Body of pancreas (tissue), 4 donors: ENCODE results near the gene PSMG3. TPM values are rescaled to one million over a fixed set of nuclear protein-coding genes. Genes with fewer than 3 reads are reported as not detected.

ENCODE experiments used
- ATAC-seq: fragments of 150-250 bp; one replicate; pipeline ENCODE4 v1.9.1; 2016
- DNase-seq, 4 donors: peaks; one replicate each; pipeline ENCODE4 v3.0.0-alpha.2; 2019
- H3K27ac ChIP-seq, 4 donors: fragments of 200-600 bp; sonication (generic); 1 replicate in 3 of 4; 2 replicates in 1 of 4; pipeline versions ENCODE4 v1.5.1 to v1.6.1; 2016 to 2019; ENCODE audit warnings: mild to moderate bottlenecking in 1 of 4, mixed read lengths in 1 of 4, moderate library complexity in 1 of 4
- H3K27me3 ChIP-seq, 2 donors: fragments of 200-600 bp; sonication (generic); one replicate each; pipeline ENCODE4 v1.6.0; 2016; ENCODE audit warnings: mild to moderate bottlenecking in 1 of 2
- H3K36me3 ChIP-seq, 2 donors: fragments of 200-600 bp; sonication (generic); replicated peaks in 1 of 2; 2 replicates each; pipeline ENCODE4 v1.5.1; 2016; ENCODE audit warnings: low read depth in 2 of 2; ENCODE audit not compliant: insufficient read depth in 1 of 2
- H3K4me1 ChIP-seq: fragments of 200-600 bp; sonication (generic); one replicate; pipeline ENCODE4 v1.6.0; 2016
- H3K4me3 ChIP-seq, 2 donors: fragments of 200-600 bp; sonication (generic); 1 replicate in 1 of 2; 2 replicates in 1 of 2; pipeline ENCODE4 v1.5.1; 2016 to 2019
- H3K9me3 ChIP-seq, 3 donors: fragments of 200-600 bp; sonication (generic); 1 replicate in 2 of 3; 2 replicates in 1 of 3; pipeline ENCODE4 v1.5.1; 2016
- CTCF ChIP-seq, 7 experiments: fragments of 450-650 bp in 4 of 7; fragments of 200-600 bp in 3 of 7; sonication (generic) in 3 of 7; IDR thresholded peaks; one replicate each; pipeline ENCODE4 v1.5.1; 2016 to 2019; ENCODE audit warnings: antibody characterized with exemption in 7 of 7
- POLR2A ChIP-seq, 3 donors: fragments of 450-650 bp; IDR thresholded peaks; one replicate each; pipeline ENCODE4 v1.6.1; 2016; ENCODE audit warnings: antibody characterized with exemption in 3 of 3, mild to moderate bottlenecking in 2 of 3
- WGBS, 2 donors: methylation state at CpG; one replicate each; pipeline ENCODE4 v1.1.5; 2017; 5-methylcytosine and 5-hydroxymethylcytosine counted together
- intact Hi-C: fragments of 100-400 bp; cut with DNase I; formaldehyde crosslinking; loops from one replicate; pipeline ENCODE4 v1.15.1; 2023
- total RNA-seq, 2 donors: library from RNA; depleted of rRNA; stranded (reverse); fragments of >200 nt; gene quantifications; one replicate each; pipeline ENCODE4 v1.1.0, GENCODE V29; 2016

Gene PSMG3
- total RNA-seq, 2 donors from 2014 or later: 34.0 to 39.6 TPM

DNA sequence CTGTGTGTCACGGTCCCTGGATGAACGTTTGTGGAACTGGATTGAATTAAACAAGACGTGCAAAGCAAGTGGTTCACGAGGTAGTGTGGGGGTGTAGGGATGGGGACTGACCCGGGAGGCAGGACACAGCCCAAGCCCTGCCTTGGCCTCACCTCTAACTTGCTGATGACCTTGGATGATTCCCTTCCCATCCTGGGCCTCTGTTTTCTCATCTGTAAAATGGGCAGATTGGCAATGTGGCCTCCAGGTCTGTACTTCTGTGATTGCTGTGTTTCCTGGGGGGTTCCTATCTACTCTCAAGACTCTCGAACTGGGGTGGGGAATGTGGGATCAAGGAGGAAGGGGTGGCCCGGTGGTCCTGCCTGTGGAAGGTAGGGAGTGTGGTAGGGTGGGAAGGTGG, 6.0 kb upstream of the PSMG3 start:
- TF ChIP-seq CTCF (IDR thresholded peaks at IDR 0.05) (no peak), POLR2A (IDR thresholded peaks at IDR 0.05) (peak in 1 of 3 donors; percentile 5)
- no peak for DNase-seq
- Histone ChIP-seq H3K36me3 (no peaks in the 10 kb centered on the region), H3K27me3 (no peaks in the 10 kb centered on the region), H3K9me3 (no peaks in the 10 kb centered on the region), H3K4me1 (peaks cover 18% of the 10 kb centered on the region), H3K4me3 (no peak overlapping the region), H3K27ac (no peak overlapping the region)
- intact Hi-C loops: no loop called here
- ATAC-seq: no peak
- 77 to 84% methylated on average over 7 of the region's 7 CpGs for WGBS, 2 donors

DNA sequence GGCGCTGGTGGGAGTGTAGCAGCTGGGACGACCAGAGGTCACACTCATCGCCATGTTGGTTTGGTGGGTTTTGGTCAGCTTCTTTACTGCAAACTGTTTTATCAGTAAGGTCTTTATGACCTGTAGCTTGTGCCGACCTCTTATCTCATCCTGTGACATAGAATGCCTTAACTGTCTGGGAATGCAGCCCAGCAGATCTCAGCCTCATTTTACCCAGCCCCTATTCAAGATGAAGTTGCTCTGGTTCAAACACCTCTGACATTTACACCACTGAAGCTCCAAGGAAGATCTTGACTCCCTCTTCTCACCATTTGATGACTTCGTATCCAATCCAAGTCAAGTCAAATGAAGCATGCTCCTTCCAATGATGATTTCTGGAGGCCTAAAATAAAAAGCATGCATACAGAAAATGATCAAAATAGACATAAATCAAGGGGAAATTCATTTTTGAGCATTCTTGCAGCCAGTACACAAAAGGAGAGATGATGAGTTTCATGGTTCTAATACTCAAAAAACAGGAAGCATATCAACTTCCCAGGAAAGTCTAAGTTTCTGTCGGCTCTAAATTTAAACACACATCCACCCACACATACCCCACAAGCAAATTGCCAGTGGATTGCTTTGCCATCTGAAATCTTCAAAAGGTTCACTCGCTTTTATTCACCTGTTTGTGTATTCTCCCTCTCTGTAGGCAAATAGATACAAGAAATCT, 2.4 kb upstream of the PSMG3 start:
- DNase-seq (no peak), ATAC-seq (no peak)
- H3K36me3 ChIP-seq: peaks cover 0 to 1% of the 10 kb centered on the region in 2 donors
- no peaks in the 10 kb centered on the region for H3K27me3 ChIP-seq
- no peak overlapping the region for H3K27ac ChIP-seq
- H3K9me3 ChIP-seq: no peaks in the 10 kb centered on the region
- peaks cover 25% of the 10 kb centered on the region for H3K4me1 ChIP-seq
- no peak overlapping the region for H3K4me3 ChIP-seq
- WGBS, 2 donors: 60 to 68% methylated on average over 7 of the region's 7 CpGs
- intact Hi-C loops: no loop called here
- TF ChIP-seq POLR2A (IDR thresholded peaks at IDR 0.05): no peak
- TF ChIP-seq CTCF (IDR thresholded peaks at IDR 0.05): no peak

GRCh38 chr7:1569440-1569832, 396 bp downstream of the PSMG3 start:
- peaks cover 0 to 1% of the 10 kb centered on the region in 2 donors for H3K36me3 ChIP-seq
- ATAC-seq (peak; percentile 19), DNase-seq (no peak)
- H3K4me1 ChIP-seq: peaks cover 25% of the 10 kb centered on the region
- intact Hi-C loops: no loop called here
- H3K9me3 ChIP-seq: no peaks in the 10 kb centered on the region
- no peak for TF ChIP-seq CTCF (IDR thresholded peaks at IDR 0.05)
- no peak for TF ChIP-seq POLR2A (IDR thresholded peaks at IDR 0.05)
- no peaks in the 10 kb centered on the region for H3K27me3 ChIP-seq
- peak overlapping the region; percentile 45 to 95 (median 86) for H3K27ac ChIP-seq
- H3K4me3 ChIP-seq: peak overlapping the region; percentile 73 to 99
- 15 to 17% methylated on average over 23 to 27 of the region's 27 CpGs for whole genome bisulfite sequencing, 2 donors

DNA sequence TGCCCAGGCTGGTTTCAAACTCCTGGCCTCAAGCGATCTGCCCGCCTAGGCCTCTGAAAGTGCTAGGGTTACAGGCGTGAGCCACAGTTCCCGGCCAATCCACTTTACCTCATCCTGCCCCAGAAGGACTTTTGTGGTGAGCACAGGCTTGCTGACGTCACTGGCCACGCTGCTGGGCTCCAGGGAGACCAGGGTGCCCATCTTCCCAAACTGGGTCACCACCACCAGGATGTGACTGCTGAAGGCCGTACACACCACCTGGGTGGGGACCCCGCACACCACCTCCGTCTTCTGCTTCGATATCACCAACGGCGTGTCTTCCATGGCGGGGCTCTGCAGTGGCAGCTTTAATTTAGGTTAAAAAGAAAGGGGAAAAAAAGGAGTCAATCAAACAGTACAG, 816 bp downstream of the PSMG3 start:
- TF ChIP-seq CTCF (IDR thresholded peaks at IDR 0.05) (no peak), POLR2A (IDR thresholded peaks at IDR 0.05) (no peak)
- 63 to 73% methylated on average over 10 to 13 of the region's 13 CpGs for WGBS, 2 donors
- peak overlapping the region in 1 of 2 donors; percentile 99 for H3K4me3 ChIP-seq
- H3K9me3 ChIP-seq: no peaks in the 10 kb centered on the region
- H3K36me3 ChIP-seq: peaks cover 0 to 1% of the 10 kb centered on the region in 2 donors
- peaks cover 25% of the 10 kb centered on the region for H3K4me1 ChIP-seq
- H3K27ac ChIP-seq: peak overlapping the region in 2 of 4 donors; percentile 87 to 95
- H3K27me3 ChIP-seq: no peaks in the 10 kb centered on the region
- no peak for DNase-seq
- ATAC-seq: no peak
- intact Hi-C loops: no loop called here
